GM06990 (cell line): ENCODE measurements around the gene ACTMAP.
"Not testable (repeated sequence)": the region's sequence is repeated elsewhere in the genome, so short reads cannot be mapped to it uniquely, and the experiment has no call there.

Experiments
- DNase-seq: peaks from one replicate; pipeline ENCODE4 v3.0.0-alpha.2; 2011; ENCODE audit not compliant: insufficient read length; ENCODE audit errors: extremely low read depth
- H3K27me3 ChIP-seq: replicated peaks from 2 replicates; pipeline ENCODE4 v1.6.0; 2011; ENCODE audit warnings: low read length; ENCODE audit not compliant: control insufficient read depth, insufficient read depth
- H3K36me3 ChIP-seq: 2 replicates; pipeline ENCODE4 v1.5.1; 2011; ENCODE audit warnings: low read length; ENCODE audit not compliant: control insufficient read depth, insufficient read depth
- H3K4me3 ChIP-seq: replicated peaks from 2 replicates; pipeline ENCODE4 v1.5.1; 2011; ENCODE audit warnings: low read depth, mild to moderate bottlenecking, control low read depth, low read length
- TF ChIP-seq, protein P1 (sequence below): IDR thresholded peaks from 2 replicates; pipeline ENCODE4 v1.5.1; 2011; ENCODE audit warnings: low read length, control low read depth, mild to moderate bottlenecking, inconsistent platforms; ENCODE audit not compliant: insufficient read depth, poor library complexity, severe bottlenecking

ACTMAP gene

GRCh38 chr19:40777645-40777936, 27.3 kb upstream of the ACTMAP start:
- TF ChIP-seq, protein P1, sequence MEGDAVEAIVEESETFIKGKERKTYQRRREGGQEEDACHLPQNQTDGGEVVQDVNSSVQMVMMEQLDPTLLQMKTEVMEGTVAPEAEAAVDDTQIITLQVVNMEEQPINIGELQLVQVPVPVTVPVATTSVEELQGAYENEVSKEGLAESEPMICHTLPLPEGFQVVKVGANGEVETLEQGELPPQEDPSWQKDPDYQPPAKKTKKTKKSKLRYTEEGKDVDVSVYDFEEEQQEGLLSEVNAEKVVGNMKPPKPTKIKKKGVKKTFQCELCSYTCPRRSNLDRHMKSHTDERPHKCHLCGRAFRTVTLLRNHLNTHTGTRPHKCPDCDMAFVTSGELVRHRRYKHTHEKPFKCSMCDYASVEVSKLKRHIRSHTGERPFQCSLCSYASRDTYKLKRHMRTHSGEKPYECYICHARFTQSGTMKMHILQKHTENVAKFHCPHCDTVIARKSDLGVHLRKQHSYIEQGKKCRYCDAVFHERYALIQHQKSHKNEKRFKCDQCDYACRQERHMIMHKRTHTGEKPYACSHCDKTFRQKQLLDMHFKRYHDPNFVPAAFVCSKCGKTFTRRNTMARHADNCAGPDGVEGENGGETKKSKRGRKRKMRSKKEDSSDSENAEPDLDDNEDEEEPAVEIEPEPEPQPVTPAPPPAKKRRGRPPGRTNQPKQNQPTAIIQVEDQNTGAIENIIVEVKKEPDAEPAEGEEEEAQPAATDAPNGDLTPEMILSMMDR: no peak
- Histone ChIP-seq H3K27me3 (no peaks in the 10 kb centered on the region), H3K36me3 (peaks cover 3% of the 10 kb centered on the region), H3K4me3 (peak overlapping the region; percentile 69)
- DNase-seq: no peak

DNA sequence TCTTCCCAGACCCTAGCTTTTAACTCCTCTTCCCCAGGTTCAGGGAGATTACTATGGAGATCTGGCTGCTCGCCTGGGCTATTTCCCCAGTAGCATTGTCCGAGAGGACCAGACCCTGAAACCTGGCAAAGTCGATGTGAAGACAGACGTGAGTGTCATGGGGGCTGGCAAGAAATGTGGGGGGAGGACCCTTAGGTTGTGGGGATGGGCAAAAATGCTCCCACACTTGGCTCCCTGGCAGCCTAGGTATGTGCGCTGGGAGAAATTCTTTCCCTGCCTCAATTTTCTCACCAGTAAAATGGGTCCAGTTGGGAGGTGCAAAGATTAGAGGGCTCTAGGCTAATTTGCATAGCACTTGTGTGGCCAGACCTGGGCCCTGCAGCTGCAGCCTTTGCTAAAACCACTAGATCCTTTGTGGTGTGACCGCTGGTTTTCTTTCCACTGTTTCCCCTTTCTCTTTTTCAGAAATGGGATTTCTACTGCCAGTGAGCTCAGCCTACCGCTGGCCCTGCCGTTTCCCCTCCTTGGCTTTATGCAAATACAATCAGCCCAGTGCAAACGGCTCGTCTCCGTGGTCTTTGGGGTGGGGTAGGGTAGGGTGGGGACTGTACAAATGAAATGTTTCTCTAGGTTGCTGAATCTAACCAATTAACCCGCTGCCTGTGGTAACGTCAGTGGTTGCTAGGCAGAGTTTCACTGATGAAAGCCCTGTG, 26.8 kb upstream of the ACTMAP start:
- H3K4me3 ChIP-seq: peak overlapping the region; percentile 69
- peak; percentile 87 for DNase-seq
- peaks cover 2% of the 10 kb centered on the region for H3K36me3 ChIP-seq
- no peaks in the 10 kb centered on the region for H3K27me3 ChIP-seq
- TF ChIP-seq, protein P1: no peak

GRCh38 chr19:40776364-40776763, 26.1 kb upstream of the ACTMAP start:
- H3K4me3 ChIP-seq: no peak overlapping the region
- H3K27me3 ChIP-seq: no peaks in the 10 kb centered on the region
- no peaks in the 10 kb centered on the region for H3K36me3 ChIP-seq
- TF ChIP-seq, protein P1: no peak
- no peak for DNase-seq

- no peak for DNase-seq
- H3K27me3 ChIP-seq: no peaks in the 10 kb centered on the region
- no peak overlapping the region for H3K4me3 ChIP-seq
These were observed 25.4 kb upstream of the ACTMAP start for GRCh38 chr19:40775632-40776022.

GRCh38 chr19:40774916-40775631, 24.8 kb upstream of the ACTMAP start, which contains the start of gene MIA:
Gene MIA (plus strand): TSS chr19:40775521. CDS start chr19:40775543, 22 bp downstream.
- Histone ChIP-seq H3K27me3 (no peaks in the 10 kb centered on the region), H3K36me3 (no peaks in the 10 kb centered on the region), H3K4me3 (no peak within 1 kb of the TSS)
- TF ChIP-seq, protein P1: no peak
- no peak for DNase-seq

More at GRCh38 chr19:40775632-40776022, 25.4 kb upstream of the ACTMAP start:
- TF ChIP-seq, protein P1: no peak
- no peaks in the 10 kb centered on the region for H3K36me3 ChIP-seq

- not testable (repeated sequence) for DNase-seq, H3K27me3 ChIP-seq
These were observed 21.0 kb upstream of the ACTMAP start for GRCh38 chr19:40771101-40771862.

More at GRCh38 chr19:40771101-40771862, 21.0 kb upstream of the ACTMAP start:
- not testable (repeated sequence) for H3K4me3 ChIP-seq, H3K36me3 ChIP-seq
